Endometrium (tissue), 2 donors: ENCODE results near the gene ISOC2.

Experiments used
- FAIRE-seq: peaks from 2 replicates; lab custom pipeline; 2012; peaks lifted over from hg19 to GRCh38; lab: Jason Lieb, UNC
- donor health status: control.
- donor health status: control.

ISOC2 gene

DNA sequence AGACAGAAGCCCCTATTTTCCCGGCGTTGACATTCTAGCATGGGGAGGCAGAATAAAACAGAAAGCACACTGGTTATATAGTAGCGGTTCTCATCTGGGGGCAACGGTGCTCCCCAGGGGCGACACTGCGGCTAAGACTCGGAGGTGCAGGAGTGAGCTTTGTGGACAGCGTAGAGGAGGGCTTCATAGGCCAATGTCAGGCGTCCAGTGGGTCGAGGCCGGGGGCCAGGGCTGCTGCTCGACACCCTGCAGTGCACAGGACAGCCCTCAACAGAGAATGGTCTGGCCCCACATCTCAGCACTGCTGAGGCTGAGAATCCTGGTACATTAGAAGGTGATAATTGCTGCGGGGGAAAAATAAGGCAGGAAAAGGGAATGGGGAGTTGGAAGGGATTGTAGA is 16.5 kb upstream of the ISOC2 start:
- no peak for FAIRE-seq

DNA sequence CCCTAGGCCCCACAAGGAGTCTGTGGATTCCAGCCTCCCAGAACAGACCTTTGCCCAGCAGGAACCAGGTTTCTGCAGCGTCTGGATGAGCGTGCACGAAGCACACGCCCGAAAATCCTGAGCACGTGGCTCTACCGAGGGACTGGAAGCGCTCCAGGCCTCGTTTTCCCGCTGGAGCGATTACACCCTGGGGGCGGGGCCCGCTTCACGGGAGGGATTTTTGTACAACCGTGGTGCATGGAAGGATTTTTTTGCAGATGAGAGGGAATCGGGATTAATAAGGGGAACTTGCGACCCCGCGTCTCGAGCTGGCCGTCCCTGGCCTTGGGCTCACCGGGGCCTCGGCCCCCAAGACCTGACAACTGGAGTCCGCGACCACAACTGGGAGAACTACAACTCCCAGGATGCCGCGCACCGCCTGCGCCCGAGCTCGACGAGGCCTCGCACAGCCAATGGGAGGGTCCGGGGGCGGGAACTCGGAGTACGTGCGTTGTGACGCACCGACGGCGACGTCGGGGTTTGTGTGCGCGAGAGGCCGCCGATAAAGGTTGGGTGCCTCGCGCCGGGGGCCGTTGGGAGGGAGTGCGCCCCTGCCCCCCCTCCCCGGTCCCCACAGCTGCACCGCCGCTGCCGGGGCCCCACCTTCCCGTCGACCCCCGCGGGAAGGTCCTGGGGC is 14.8 kb upstream of the ISOC2 start, which contains the start of gene ZNF628:
ZNF628 (plus strand) TSS at position 518 of the 676 bp plus-strand sequence. CDS start 3,294 bp downstream, outside the sequence.
- FAIRE-seq: no peak

DNA sequence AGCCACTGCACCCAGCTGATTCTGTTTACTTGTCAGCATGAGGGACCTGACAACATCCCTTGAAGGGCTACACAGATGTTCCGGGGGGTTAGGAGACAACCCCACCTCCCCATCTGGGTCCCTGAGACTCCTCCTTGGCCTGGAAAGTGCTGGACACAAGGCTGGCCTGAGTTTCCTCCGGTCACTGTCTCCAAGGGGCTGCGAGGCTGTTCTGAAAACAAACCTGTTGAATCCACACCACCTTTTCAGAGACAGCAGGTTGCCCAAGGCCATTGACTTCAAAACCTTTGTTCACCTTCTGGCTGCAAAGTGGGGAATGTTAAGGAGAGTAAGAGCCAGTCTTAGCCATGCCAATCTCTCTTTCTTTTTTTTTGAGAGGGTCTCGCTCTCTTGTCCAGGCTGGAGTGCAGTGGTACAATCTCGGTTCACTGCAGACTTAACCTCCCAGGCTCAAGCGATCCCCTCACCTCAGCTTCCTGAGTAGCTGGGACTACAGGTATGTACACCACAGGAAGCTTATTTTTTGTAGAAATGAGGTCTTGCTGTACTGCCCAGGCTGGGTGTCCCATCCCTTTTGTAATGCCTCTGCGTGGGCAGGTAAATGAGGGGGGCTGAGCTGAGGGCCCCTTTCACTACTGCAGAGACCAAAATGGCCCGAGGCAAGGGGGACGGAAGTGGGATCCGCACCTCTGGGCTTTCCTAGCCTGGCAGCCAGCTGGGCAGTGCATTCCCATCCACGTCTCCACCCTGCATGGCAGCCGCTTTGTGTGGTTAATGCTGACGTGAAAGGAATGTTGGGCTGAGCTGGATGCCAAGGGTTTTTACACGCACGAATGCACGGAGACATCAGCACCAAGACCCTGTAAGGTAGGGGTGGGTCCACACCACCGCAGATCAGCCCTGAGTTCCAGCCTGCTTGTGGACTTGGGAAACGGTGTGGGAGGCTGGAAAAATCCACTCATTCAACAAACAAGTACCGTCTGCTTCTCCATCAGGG is 13.1 kb upstream of the ISOC2 start:
- FAIRE-seq: no peak

DNA sequence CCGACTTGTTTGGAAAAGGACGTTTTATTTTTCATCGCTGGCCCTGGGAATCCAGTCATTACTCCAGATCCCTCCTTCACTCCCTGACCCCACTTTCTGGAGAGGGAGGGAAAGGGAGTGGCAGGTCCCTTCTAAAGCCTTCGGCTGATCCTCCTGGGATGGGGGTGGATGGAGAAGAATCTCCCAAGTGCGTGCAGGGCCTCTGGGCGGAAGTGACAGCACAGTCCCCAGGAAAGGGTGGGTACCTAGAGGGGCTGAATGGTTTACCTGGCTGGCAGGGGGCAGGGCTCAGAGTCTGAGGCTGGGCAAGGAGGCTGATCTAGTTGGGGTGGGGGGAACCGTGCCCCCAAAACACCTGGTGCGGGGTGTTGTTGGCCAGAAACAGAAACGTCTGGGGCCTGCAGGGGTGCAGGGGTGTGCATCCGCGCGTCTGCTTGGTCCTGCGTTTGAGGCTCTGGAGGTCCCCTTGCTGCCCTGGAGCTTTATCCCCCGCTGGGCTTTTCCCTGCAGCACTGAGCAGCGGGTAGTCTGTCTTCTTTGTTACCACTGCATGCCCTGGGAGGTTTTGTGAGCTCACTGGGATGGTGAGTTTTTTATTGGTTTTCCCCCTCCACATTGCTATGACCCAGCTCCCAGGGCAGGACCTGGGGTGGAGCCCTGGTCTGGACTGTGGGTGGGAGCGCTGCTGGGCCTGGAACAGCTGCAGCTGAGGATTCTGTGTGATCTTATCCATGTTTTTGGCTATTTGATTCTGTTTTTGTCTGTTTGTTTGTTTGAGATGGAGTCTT is 12.0 kb upstream of the ISOC2 start:
- no peak for FAIRE-seq

DNA sequence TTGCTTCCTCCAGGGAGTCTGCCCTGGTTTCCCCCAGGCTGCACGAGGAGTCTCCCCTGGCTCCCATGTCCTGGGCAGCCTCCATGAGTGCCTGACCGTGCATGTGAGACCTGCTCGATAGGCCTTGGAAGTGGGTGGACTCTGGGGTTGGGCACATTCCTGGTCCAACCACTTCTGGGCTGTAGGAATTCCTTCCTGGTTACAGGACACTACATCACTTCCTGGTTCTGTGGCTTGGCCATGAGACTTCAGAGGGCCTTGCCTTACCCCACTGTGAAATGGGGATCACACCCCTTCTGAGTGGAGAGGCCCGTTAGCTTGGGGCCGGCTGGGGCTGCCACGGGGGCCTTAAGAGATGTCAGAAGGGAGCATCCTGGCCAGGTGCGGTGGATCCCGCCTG is 11.0 kb upstream of the ISOC2 start:
- FAIRE-seq: no peak

DNA sequence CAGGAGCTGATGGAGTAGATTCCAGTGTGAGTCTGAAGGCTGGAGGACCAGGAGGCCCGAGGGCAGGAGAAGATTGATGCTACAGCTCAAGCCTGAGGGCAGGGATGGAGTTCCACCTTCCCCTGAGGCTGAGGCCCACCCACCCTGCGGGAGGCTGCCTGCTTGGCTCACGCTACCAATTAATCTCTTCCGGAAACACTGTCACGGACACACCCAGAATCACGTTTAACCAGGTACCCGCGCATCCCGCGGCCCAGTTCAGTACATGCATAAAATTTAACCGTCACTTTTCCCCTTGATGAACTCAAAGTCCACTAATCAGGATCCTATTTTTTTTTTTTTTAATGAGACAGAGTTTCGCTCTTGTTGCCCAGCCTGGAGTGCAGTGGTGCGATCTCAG is 9.8 kb upstream of the ISOC2 start:
- FAIRE-seq: no peak

DNA sequence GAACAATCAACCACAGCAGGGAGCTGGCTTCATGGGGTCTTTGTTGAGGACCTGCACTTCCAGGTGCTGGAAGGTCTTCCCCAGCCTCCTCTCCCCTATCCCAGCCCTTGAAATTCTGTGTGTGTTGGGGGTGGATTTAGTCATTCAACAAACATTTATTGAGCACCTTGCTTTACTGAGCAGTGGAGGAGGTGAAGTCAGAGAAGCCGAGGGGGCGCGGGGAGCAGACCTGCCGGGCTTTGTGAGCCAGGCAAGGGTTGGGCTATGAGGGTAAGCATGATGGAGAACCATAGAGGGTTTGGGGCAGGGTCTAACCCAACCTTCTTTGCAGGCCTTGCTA is 6.6 kb upstream of the ISOC2 start:
- FAIRE-seq: no peak

DNA sequence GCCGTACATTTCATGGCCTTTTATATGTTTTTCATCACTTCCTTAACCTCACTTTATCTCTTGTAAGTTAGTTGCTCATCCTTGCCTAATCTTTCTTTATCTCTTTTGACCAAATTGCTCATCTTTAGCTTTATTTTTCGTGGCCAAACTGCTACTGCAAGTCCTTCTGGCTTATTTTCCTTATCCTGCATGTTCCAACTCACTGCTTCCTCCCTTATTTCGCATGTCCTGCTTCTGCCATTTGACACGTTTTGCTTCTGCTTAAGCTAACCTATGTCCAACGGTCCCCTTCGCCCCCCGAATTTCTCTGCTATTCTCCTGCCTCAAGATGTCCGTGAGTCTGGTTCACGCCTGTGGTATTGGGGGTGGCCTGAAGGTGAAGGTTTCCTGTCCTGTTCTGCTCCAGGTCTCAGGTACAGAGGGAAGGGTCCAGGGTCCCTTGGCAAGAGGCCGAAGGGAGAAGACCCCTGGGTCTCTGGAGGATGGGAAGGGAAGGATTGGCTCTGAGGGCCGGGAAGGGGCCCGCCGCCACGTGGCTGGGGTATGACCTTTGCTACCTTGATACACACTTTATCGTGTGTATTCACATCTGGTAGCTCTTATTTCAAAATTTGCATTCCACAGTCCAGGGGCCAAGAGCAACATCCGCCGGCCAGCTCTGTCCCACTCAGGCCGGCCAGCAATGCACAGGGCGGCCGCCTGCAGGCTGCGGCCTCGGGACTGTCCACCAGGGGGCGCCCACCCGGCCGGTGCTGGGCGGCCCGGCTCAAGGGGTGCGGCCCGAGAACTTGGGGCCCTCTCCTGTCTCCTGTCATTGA is 6.0 kb upstream of the ISOC2 start:
- FAIRE-seq: no peak

DNA sequence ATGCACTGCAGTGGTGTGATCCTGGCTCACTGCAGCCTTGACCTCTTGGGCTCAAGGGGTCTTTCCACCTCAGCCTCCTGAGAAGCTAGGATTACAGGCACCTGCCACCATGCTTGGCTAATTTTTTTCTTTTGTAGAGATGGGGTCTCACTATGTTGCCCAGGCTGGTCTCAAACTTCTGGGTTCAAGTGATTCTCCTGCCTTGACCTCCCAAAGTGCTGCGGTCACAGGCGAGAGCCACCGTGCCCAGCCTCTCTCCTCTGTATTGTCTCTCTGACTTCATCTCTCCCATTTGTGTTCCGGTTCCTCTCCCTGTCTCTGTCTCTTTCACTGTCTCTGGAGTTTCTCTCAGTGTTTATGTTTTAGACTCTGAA is 4.8 kb upstream of the ISOC2 start:
- FAIRE-seq: no peak

DNA sequence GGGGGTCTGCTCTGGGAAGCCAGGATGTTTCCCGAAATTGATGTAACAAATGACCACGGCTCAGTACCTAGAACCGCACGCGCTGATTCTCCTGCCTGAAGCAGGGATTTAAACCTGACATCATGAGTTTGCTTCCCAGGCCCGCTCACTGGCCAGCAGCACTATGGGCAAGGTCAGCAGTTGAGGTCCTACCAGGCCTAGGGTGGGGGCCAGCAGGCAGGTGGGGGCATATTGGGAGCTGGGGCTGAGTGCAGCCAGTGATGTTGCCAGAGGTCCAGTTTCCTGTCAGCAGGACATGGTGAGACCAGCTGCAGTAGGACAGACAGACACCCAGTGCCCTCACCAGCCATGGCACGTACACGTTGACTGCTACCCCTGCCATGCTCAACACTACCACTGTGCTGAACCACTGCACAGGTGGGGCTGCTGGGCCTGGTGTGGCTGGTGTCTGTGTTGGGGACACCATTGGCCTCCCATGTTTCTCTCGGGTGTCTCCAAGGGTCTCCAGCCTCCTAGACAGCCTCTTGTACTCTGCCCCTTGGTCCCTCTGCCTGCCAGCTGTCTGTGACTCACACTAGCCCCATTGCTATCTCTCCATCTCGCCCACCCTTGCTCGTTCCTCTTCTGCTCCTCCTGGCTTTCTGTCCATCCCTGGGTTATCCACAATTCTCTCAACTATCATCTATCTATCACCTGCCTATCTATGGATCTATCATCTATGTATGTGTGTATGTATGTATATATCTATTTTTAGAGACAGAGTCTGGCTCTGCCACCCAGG is 4.2 kb upstream of the ISOC2 start:
- FAIRE-seq: no peak

DNA sequence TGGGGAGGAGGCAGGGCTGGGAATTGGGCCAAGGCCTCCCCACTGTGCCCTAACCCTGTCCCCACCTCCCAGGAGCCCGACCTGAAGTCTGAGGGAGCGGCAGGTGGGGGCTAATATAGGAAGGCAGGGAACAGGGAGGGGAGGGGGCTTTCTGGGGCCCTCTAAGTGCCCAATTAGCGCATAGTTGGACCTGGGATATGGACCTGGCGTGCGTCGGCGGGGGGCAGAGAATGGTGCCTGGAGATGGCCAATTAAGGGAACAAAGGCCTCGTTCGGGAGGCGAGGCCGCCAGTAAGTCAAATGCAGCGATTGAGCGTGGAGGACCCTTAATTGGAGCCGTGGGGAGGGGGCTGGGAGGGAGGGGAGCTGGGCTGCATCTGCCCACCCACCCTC is 3.2 kb upstream of the ISOC2 start, which contains the start of gene C19orf85:
C19orf85 (minus strand) TSS at position 90 of the 393 bp plus-strand sequence. CDS start 197 bp downstream, outside the sequence.
- FAIRE-seq: no peak

DNA sequence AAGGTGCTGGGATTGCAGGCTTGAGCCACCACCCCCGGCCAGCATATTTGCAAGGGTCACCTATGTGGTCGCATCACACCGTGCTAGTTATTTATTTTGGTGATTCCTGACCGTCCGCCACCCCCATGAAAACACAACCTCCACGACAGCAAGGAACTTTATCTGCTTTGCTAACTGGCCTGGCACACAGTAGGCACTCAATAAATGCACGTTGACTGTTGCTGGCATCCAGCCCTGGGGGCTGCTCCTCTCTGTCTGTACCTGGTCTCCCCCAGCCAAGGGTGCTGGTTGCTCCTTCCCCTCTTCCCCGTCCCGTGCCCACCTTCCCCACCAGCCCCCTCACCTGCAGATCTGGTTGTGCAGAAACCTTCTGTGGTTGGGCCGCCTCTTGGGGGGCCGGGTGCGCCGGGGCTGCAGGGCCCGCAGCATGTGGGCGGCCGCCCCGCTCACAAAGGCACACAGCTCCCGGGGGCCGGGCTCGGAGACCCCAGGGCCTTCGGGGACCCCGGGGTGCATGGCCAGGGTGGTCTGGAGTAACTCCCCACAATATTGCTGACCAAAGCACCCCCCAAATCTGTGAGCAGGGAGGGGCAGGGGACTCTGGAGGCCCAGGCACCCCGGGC is 2.7 kb upstream of the ISOC2 start:
- FAIRE-seq: no peak

DNA sequence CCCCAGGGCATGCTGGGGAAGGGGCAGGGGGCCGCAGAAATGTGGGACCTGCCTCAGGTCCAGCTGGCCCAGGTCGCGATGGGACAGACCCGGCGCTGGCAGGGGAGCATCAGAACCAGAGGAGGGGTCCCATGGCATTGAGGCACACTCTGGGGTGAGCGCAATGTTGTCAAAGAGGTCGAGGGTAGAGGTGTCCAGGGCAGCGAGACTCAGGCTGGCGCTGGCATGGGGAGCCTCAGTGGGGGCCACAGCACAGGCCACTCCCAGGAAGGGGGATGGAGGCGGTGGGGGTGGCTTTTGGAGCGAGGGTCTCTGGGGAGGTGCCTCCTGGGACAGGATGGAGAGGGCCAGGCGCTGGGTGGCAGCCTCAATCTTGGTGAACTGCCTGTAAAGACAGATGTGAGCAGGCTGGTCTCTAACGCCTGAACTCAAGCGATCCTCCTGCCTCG is 2.2 kb upstream of the ISOC2 start:
- no peak for FAIRE-seq

DNA sequence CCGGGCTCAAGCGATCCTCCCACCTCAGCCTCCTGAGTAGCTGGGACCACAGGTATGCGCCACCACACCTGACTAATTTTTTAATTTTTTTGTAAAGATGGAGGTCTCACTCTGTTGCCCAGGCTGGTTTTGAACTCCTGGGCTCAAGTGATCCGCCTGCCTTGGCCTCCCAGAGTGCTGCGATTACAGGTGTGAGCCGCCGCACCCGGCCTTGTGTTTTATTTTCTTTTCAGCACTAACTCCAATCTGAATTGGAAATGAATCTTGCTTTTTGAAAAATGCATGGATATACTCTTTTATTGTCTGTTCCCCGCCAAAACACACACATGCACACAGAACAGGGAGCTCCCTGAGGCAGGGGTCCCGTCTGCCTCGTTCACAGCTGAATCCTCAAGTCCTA is 1.3 kb upstream of the ISOC2 start:
- FAIRE-seq: no peak

DNA sequence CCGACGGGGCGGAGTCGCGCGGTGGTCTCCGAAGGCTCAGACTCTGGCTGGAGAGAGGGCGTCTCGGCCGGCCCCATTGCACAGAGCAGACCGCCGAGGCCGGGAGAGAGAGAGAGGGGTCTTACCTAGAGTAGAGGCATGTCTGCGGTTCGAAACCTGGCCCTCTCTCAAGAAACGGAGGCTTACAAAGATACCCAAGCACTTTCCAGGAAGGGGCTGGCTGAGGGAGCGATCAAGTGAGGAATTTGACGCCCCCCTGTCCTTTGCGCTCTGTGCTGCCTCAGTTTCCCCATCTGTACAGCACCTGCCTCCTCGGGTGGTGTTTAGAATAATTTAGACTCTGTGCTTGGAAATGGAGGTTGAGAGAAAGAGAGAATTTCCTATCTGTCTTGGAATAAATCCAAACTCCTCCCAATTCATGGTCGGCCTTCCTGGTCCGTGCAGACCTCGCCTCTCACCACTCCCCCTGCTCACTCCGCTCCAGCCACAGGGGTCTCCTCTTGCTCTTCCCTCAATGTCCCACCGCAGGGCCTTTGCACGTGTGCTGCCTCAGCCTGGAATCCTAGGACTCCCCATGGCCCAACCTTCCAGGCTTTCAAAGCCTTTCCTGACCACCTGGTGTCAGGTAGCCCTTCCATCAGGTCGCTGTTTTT is 658 bp upstream of the ISOC2 start:
- FAIRE-seq: no peak

DNA sequence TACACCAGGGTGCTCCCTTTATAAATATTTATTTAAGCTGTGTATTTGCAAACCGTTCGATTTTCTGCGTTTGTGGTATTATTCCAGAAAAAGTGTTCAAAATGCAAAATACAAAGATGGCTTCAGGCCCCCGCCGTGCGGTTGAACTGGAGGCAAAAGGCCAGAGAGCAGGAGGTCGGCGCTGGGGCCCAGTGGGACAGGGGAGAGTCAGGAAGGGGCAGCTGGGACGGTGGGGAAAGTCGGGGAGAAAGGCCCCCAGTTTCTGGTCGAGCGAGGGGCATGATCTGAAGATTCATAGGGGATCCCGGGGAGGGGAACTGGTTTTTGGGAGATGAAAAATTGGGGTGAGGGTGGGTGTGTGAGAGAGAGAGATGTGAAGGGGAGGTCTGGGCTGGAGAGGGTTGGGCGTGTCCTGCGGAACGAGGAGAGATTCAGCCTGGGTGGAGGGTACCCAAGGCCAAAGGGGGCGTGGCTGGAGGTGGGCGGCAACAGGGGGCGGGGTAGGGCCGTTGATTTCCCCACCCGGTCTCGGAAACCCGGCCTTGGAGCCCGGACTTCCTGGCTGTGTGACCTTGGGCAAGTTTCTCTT is 678 bp downstream of the ISOC2 start:
- no peak for FAIRE-seq

DNA sequence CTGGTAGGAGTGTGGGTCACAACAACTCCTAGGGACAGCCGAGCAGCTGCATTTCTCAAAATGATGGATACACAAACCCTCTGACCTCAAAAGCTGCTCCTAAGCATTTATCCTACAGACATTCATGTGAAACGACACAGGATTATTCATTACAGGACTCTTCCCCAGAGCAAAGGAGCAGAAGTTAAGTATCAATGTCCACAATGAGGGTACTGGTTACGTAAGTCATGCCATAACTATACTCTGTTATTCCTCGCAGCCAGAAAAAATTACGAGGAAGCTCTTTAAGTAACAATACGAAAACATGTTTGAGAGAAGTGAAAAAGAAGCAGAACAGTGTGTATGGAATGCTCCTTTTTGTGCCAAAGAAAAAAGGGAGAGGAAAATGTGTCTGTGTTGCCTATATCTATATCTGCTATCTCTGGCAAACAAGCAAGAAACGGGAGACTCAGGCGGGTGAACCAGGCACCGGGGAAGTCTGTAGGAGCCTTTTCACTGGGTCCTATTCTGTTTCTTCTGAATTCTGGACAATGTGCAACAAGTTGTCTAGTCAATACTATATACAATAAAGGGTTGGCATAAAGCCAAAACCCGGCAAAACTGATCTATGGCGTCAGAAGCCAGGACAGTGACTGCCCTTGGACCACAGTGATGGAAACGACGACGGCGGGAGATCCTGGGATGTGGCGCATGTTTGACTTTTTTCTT is 1.3 kb downstream of the ISOC2 start:
- no peak for FAIRE-seq

DNA sequence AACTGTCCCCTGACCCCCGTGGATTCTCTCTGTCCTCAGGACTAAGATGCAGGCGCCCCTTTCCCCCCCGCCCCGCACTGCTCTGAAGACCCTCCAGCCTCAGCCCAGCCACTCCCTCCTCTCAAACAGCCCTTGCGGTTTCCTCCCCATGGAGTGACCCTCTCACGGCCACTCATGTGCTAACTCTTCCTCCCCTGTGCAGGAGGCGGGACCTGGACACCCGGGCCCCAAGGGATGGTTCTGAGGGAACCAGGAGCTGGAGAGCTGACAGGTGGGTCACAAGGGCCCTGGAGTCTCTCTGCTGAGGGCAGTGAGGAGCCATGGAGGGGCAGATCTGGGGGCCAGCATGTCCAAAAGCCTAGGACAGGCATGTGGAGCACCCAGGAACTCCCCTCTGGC is 1.9 kb downstream of the ISOC2 start:
- FAIRE-seq: no peak
